ENCODE data around the gene GNL2.
"Not testable (repeated sequence)": the region's sequence is repeated elsewhere in the genome, so short reads cannot be mapped to it uniquely, and the experiment has no call there.

Gene GNL2

GRCh38 chr1:37559080-37559479 is 36.7 kb downstream of the GNL2 start:
- DNase-seq (ENCODE audit: low spot score): no peak

DNA sequence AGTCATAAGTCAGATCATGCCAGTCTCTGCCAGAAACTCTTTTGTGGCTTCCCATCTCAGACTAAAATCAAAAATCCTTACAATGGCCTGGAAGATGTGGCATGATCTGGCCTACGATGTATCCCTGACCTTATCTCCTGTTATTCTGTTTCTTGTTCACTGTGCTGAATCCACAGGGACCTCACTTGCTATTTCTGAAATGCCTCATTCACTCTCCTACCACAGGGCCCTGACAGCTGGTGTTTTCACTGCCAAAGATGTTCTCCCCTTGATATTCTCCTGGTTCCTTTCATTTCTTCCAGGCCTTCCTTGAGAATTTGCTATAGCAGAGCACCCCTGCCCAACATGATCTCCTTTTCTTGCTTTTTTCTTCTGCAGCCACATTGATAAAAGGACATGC is 37.3 kb downstream of the GNL2 start:
- no peak for DNase-seq (ENCODE audit: low spot score)

GRCh38 chr1:37557402-37557801 is 38.3 kb downstream of the GNL2 start:
- DNase-seq (ENCODE audit: low spot score): no peak

- DNase-seq (ENCODE audit: low spot score): peak; percentile 92
These were observed 39.0 kb downstream of the GNL2 start, which contains the start of gene DNALI1 for GRCh38 chr1:37556712-37557196. DNALI1 (plus strand) TSS chr1:37556940; CDS start chr1:37556995, 55 bp downstream.

DNA sequence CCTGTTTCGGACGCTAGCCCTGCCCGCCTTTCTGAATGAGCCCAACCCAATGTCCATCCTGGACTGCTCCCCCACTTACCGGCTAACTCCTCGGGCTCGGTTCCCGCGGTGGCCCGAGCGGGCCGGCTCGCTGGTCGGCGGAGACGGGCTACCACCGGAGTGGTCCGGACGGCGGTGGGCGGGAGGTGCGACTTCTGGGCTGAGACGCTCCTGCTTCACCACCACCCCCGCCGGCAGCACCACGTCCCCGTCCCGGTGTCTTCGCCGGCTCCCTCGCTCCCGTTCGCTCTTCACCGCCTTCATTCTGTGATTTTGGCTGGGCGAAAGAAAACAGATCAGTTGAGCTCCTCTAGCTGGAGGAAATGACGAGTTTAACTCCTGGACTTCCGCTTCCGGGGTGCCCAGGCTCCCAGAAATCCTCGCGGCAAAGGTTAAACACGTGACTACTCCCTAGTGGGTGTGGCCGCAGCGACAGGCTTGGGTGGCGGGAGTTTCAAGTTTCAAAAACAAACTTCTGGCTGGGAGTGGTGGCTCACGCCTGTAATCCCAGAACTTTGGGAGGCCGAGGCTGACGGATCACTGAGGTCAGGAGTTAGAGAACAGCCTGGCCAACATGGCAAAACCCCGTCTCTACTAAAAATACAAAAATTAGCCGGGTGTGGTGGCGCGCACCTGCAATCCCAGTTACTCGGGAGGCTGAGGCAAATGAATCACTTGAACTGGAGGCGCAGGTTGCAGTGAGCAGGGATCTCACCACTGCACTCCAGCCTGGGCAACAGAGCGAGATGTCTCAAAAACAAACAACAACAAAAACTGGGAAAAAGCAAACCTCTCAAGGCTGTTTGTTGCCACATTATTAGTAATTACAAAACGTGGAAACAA is 41.6 kb downstream of the GNL2 start, which contains the start of gene SNIP1:
Gene SNIP1, minus strand, starts transcription at position 367 of the 882 bp plus-strand sequence. Its CDS starts 64 bp downstream, at position 303.
- peak; percentile 97 for DNase-seq (ENCODE audit: low spot score)

DNA sequence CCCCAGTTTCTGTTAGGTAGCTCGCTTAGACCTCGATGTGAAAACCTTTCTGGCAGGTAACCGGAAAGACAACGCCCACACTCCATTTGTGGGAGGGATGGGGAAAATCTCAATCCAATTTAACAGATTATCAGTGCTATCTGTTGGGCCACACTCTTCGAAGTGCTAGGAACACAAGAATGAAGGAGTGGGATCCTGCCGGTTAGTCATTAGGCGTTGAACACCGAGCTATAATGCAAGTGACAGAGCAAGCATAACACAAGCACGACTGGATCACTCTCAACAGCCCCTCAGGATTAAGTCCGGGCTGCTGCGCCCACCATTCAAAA is 42.2 kb downstream of the GNL2 start:
- DNase-seq (ENCODE audit: low spot score): no peak

GRCh38 chr1:37549341-37549740 is 46.4 kb downstream of the GNL2 start:
- no peak for DNase-seq (ENCODE audit: low spot score)

DNA sequence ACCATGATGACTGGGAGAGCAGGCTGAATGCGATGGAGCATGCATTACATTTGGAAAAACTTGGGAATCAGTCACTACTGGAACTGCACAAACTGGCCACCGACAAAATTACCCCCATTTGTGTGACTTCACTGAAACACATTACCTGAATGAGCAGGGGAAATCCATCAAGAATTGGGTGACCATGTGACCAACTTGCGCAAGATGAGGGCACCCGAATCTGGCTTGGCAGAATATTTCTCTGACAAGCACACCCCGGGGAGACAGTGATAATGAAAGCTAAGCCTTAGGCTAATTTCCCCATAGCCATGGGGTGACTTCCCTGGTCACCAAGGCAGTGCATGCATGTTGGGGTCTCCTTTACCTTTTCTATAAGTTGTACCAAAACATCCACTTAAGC is 50.7 kb downstream of the GNL2 start:
- DNase-seq (ENCODE audit: low spot score): no peak

- DNase-seq (ENCODE audit: low spot score): no peak
These were observed 51.2 kb downstream of the GNL2 start for GRCh38 chr1:37544530-37544929.

DNA sequence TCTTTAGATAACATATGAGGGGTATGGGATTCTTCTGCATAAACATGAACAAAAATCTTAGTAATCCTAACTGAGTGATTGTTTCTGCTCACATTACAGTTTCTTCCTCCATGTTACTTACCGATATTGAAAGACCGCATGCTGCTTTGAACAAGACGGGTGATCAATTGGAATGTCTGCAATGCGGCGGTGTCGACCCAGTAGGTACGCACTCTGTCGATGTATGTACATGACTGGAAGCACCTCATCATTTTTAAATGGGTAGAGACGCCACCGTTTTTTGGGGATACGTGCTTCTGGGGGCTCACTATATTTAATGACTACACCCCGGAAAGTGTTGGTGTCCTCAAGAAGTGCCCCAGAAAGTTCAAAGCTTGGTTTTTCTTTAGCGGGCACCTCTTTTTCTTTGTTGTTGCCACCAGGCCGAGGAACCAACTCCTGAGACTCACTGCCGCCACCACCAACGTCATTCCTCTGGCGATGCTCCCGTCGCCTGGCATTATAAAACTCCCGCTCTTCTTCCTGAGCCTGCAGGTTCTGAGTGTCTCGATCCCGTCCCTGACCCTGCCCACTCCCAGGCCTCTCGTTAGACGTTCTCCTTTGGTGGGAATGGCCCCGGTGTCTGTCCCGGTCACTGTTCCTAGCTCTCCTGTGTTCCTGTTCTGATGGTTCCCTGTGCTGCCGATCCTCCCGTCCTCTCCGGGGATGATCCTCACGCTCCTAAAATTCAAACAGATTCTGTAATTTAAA is 55.5 kb downstream of the GNL2 start:
- no peak for DNase-seq (ENCODE audit: low spot score)

GRCh38 chr1:37539154-37539553 is 56.6 kb downstream of the GNL2 start:
- not testable (repeated sequence) for DNase-seq (ENCODE audit: low spot score)

DNA sequence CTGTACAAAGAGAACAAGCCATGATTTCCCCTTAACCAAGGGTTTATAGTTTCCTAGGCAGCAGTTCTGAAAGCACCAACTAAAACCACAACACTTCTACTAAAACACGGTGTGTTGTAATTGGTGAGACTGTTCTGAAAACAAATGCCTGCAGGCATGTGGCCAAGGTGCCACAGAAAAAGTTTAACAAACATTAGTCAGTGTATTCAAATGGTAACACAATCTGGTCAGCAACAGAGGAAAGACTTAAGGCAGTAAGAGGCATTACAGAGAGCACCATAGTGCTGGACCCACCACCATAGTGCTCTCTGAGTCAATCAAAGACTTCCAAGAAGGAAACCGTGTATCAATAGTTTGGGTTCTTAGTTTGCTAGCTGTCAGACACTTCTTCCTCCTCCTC is 58.4 kb downstream of the GNL2 start:
- no peak for DNase-seq (ENCODE audit: low spot score)

- no peak for DNase-seq (ENCODE audit: low spot score)
These were observed 62.2 kb downstream of the GNL2 start for GRCh38 chr1:37533317-37534093.

DNA sequence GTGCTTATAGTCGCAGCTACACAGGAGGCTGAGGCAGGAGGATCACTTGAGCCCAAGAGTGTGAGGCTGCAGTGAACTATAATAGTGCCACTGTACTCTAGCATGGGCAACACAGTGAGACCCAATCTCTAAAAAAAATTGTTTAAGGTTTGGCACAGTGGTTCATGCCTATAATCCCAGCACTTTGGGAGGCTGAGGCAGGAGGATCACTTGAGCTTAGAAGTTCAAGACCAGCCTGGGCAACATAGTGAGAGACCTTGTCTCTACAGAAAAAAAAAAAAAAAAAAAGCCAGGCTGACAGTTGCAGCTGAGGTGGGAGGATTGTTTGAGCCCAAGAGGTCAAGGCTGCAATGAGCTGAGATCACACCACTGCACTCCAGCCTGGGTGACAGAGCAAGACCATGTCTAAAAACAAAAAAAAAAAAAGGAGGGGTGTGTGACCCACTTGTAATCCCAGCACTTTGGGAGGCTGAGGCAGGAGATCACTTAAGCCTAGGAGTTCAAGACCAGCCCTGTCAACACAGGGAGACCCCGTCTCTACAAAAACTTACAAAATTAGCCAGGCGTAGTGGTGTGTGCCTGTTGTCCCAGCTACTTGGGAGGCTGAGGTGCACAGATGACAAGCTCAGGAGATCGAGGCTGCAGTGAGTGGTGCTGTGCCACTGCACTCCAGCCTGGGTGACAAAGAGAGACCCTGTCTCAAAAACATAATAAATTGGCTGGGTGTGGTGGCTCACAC is 63.1 kb downstream of the GNL2 start:
- not testable (repeated sequence) for DNase-seq (ENCODE audit: low spot score)

GRCh38 chr1:37529888-37530287 is 65.8 kb downstream of the GNL2 start:
- DNase-seq (ENCODE audit: low spot score): not testable (repeated sequence)

- DNase-seq (ENCODE audit: low spot score): no peak
These were observed 76.1 kb downstream of the GNL2 start for GRCh38 chr1:37519613-37520012.

DNA sequence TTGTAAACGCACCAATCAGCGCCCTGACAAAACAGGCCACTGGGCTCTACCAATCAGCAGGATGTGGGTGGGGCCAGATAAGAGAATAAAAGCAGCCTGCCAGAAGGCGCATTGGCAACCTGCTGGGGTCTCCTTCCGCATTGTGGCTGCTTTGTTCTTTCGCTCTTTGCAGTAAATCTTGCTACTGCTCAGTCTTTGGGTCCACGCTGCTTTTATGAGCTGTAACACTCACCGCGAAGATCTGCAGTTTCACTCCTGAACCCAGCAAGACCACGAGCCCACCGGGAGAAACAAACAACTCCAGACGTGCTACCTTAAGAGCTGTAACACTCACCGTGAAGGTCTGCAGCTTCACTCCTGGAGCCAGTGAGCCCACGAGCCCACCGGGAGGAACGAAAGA is 76.8 kb downstream of the GNL2 start:
- not testable (repeated sequence) for DNase-seq (ENCODE audit: low spot score)

DNA sequence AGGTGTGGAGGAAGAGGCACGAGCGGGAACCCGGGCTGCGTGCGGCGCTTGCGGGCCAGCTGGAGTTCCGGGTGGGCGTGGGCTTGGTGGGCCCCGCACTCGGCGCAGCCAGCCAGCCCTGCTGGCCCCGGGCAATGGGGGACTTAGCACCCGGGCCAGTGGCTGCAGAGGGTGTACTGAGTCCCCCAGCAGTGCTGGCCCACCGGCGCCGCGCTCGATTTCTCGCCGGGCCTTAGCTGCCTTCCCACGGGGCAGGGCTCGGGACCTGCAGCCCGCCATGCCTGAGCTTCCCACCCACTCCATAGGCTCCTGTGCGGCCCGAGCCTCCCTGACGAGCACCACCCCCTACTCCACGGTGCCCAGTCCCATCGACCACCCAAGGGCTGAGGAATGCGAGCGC is 77.5 kb downstream of the GNL2 start:
- not testable (repeated sequence) for DNase-seq (ENCODE audit: low spot score)

GRCh38 chr1:37517569-37517968 is 78.2 kb downstream of the GNL2 start:
- DNase-seq (ENCODE audit: low spot score): no peak
